GM19397 (cell line): ENCODE data around the gene KCNMA1.
"Not testable (repeated sequence)": the region's sequence is repeated elsewhere in the genome, so short reads cannot be mapped to it uniquely, and the experiment has no call there.

Source experiments
- ATAC-seq: cut with Tn5 transposase; IDR thresholded peaks from one replicate; pipeline ENCODE4 v1.9.1; 2021; ENCODE audit warnings: mild to moderate bottlenecking, moderate library complexity; ENCODE audit not compliant: unreplicated experiment

The KCNMA1 gene

DNA sequence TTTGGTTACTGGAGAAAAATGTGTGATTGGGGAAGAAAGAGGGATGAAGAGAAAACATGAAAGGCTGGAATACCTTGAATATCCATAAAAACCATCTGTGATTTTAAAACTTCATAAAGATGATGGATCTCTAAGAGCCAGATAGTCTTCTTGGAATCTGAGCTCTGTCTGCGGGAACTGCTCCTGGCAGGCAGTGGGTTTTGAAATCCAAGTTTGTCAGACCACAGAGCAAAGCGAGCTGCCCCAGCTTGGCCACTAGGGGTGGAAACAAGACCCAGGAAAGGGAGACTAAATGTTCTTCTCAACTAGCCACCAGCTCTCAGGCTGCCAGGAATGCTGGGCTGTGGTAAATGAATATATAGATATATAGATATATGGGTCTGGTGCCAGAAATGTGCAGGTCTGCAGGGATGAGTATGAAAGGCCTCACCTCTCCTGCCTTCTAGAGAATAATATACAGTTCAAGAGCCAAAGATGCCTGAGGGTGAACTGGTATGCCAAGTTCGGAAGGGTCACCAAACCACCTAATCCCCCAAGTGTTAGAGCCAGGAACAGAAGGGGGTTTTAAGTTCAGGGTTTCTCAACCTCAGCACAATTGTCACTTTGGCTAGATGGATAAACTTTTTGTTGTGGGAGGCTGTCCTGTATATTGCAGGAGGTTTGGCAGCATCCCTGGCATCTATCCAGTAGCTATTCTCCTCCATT lies 208.8 kb downstream of the KCNMA1 start:
- no peak for ATAC-seq

DNA sequence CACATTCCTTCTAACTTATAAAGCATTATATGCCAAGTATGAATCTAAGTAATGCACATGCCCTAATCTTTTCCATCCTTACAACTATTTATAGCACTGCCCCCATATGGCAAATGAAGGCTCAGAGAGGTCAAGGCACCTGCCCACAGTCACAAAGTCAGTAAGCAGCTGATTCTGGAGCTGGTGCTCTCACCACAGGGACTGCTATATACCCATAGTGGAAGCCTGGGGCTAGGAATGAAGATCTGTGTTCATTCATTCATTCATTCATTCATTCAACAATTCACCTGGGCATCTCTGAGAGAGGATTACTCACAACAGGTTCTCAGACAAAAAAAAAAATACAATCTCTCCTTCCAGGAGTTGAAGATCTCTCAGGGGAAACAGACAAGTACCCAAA lies 213.4 kb downstream of the KCNMA1 start:
- ATAC-seq: no peak

DNA sequence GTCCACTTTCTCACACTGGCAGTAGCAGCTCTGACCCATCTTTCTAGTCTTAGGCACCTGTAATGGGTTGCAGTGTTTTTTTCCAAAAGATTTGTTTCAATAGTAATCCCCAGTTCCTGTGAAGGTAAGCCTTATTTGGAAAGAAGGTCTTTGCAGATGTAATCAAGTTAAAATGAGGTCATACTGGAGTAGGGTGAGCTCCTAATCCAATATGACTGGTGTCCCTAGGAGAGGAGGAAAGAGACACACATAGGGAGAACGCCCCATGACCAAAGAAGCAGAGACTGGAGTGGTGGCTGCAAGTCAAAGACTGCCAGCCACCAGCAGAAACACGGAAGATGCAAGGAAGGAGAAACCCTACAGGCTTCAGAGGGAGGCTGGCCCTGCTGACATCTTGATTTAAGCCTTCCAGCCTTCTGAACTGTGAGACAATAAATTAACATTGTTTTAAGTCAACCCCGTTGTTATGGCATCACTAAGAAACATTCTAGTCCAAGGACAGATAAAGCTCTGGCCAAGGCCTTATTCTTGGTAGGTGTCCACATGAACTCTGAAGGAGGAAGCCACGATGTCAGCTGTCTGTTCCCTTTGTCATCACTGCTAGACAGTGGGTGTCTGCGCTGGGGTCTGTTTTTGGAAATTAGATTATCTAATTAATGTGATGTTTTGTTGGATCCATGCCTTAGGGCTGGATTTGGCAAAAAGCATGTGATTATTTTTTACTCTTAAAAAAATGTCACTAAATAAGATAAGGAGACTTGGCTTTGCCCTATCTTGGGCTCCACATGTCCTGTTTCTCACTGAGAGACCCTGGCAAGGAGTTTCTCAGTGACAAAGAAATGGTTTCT lies 214.9 kb downstream of the KCNMA1 start:
- ATAC-seq: no peak

DNA sequence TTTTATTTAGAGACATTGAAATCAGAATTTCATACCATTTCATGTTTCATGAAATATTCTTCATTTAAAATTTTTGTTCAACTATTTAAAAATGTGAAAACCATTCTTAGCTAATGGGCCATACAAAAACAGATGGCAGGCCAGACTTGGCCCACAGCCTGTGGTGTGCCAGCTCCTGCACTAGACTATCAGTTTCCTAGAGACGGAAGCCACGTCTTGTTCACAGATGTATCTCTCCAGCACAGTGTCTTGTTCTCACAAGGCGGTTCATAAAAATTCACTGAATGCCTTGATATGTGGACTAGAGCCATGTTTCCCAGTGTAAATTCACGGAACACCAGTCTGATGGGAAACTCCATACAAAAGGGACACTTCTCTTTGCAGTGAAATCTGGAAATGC lies 216.0 kb downstream of the KCNMA1 start:
- ATAC-seq: no peak

DNA sequence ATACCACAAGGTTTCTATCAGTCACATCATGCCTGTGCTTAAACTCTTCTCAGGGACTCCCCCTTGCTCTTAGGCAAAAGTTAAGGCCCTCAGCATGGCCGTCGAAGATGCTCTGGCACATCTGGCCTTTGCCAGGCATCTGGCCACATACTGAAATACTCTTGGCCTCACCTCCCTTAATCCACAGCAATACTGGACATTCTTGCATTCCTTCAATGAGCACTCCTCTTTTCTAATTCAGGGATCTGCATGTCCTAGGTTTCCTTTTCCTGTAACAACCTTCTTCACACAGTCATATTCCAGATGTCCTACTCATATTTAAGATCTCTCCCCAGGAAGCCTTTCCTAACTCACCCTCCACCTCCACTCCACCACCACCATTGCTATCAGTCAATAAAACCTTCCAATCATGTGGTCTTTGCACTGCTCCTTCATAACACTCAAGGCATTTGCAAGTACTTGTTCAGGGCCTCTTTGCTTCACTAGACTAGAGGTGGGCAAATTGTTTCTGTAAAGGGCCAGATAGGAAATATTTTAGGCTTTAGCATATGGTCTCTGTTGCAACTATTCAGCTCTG lies 216.6 kb downstream of the KCNMA1 start:
- no peak for ATAC-seq

DNA sequence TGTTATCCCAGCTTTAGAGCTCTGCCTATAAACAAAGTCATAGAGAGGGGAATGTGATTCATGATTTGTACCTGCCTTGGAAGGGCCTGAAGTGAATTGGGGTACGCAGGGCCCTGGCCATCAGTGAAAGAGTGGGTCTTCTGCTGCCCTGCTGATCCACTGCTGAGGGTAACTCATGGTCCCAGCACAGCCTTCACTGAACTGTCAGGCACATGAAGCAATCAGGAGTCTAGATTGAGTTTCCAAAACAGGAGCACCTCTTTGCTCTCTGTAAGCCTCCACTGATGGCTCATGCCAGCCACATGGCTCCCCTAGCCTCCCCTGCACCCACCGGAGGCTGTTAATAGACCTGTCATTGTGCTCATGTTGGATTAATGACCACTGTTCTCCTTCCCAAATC lies 217.6 kb downstream of the KCNMA1 start:
- no peak for ATAC-seq

DNA sequence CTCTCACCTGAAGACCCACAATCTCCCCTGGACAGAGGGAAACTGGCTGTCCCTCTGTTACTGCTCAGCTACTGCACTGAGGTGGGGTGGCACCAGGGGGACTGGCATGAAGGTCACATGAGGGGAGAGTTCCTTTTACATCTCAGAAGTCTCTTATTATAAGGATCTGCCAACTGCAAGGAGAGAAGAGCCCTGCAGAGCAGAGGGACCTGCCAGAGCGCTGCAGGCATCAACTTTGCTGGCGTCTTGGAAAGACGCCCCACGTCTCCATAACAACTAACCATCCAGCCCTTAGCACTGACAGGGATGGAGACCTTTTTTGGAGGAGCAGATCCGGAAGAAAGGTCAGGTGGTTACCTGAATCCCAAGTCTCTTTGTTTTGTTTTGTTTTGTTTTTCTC lies 218.6 kb downstream of the KCNMA1 start:
- ATAC-seq: no peak

DNA sequence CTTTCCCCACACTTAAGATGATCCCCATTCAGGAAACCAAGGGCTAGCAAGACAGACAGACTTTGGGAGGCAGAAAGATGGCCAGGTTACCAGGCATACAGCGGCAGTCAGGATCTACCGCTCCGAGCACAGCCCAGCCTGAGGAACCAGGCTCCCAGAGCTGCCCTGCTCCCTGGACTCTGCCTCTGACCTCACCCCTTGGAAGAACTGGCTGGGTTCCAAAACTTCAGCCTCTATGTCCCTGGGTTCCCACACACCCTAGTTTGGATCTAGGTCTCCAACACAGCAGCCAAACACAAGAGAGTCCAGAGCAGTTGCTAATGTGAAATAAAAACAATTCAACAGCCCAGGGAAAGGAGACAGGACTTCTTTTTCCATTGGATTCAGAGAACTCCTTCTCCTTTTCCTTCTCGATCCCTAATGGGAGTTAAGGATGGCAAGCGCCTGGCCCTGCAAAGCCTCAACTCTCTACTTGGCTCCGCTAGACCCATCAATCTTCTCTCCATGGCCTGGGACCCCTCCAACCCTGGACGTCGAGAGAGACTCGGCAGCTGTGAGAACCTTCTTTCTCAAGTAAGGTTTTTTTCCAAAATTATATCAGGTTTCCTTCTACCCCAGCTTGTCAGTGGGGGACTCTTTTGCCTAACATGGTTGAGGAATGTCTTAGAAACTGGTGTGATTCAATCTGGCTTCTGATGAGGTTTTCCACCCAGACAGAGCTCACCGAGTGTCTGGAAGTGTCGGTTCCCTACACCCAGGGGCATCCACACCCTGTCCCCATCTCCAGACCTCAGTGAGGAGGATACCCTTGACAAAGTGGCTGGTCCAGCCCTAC lies 219.6 kb downstream of the KCNMA1 start:
- ATAC-seq: no peak

DNA sequence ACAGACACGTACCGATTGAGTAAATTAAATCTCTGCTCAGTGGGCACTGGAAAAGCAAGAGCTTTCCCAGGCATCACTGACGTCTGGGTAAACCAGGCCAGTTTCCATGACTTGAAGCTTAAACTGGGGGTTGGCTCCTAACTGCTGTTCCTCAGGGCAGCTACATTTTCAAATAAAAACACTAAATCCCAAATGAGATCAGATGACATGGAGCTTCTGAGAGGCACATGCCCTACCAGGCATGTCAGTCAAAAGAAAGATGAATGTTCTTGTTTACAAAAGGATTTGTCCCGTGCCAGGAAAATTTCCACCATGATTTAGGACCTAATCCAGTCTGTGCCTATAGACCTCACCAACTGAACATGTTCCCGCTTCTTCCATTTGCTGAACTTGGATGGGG lies 220.2 kb downstream of the KCNMA1 start:
- no peak for ATAC-seq

DNA sequence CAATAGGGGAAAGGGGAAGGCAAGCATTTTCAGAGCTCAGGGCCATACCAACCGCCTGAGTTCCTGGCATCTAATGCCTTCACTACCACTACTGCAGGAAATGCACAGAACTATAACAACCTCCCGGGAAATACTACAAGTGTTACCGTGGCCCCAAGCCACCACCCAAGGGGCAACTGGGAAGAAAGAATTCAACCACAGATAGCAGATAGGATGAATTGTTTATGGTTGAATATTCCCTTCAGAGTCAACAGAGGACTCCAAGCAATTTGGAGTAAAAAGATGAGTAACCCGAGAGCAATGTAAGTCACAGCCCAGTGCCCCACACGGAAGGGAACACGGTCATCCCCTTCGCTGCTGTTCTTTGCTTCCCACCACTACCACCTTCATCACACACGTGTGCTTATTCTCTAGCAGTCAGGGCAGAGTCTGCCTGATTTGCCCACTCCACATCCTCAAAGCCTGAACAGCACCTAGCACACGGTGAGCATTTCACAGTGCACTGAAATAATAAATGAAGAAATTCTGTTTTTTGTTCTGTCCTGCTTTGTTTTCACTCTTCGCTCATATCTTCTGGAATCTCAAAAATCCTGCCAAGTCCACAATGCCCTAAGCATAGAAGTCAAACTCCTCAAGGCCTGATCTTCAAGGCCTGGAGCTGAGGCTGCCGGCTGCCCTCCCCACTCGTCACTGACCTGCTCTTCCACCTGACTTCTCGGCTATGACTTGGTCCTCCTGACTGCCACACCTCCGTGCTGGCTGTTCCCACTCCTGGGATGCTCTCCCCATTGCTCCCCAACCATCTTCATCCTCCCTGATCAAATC lies 221.1 kb downstream of the KCNMA1 start:
- ATAC-seq: no peak

DNA sequence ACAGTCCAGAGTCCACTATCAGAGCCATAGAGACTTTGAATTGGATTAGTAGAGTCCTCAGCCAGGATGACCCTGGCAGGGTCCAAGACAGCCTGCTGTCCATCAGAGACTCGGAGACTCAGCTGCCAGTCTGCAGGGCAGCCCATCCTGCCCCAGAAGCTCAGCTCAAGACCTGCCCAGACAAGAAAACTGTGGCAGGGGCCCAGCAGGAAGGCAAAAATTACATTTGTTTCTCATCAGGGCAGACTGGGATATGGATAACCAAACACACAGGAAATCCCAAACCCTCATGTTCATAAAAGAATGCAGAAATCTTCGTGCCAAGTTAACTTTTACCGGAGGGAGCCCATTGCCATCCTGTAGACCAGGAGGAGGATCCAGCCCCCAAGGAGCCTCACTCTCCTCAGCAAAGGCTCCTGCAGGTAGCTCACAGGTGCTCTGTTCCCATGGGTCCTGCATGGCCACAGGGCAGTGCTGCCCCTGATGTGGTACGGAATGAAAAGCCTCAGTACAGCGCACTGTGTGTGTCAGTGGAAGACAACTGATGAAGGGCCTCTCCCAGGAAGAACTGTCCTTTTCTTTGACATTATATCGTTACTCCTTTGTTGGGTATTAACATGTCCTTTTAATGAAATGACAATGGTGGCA lies 222.2 kb downstream of the KCNMA1 start:
- ATAC-seq: no peak

DNA sequence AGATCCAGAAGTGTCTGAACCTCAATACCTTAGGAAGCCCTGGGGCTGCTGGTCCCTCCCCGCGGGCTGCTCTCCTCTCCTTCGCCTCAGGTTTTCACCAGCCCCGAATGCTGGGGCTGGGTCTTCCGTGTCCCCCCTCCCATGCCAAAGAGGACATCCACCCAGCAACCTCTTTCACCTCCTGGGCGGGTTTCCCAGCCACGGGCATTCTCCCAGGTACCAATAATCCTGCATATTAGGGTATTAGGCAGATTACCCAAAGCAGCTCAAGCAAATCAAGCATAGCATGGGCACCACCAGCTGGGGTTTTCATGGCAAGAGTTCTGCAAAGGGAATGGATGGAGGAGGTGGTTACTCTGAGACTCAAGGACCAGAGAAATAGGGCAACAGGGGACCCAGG lies 224.4 kb downstream of the KCNMA1 start:
- no peak for ATAC-seq

DNA sequence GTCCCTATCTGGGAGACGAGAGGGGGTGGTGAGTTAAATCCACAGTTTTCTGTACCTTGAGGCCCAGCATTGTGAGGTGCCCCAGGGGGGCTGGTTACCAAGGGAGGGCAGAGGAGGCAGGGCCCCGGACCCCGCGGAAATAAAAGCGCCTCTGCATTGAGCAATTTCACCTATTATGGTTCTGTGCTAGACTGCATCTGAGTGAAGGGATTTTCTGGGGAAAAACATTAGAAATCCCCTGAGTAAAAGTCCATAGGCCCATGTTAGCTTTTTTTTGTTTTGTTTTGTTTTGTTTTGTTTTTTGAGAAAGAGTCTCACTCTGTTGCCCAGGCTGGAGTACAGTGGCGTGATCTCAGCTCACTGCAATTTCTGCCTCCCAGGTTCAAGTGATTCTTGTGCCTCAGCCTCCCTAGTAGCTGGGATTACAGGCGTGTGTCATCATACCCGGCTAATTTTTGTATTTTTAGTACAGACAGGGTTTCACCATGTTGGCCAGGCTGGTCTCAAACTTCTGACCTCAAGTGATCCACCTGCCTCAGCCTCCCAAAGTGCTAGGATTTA lies 225.0 kb downstream of the KCNMA1 start:
- not testable (repeated sequence) for ATAC-seq

DNA sequence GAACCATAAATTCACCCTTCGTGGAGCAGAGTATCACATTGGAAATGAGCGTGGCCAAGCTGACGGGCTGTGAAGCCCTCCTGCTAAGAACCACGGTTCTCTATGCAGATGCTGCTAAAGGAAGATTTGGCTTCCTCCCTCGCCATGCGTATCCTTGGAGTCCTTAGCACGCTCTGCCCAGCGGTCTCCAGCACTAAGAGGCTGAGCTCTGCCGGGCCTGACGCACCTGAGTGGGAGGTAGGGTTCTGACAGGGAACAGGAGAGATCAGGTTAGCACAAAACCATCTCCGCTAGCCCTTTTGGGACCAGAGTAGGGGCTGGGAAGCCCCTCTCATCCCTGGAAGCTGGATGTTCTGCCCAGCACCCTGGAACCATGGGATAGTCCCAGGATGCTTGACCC lies 225.8 kb downstream of the KCNMA1 start:
- no peak for ATAC-seq

DNA sequence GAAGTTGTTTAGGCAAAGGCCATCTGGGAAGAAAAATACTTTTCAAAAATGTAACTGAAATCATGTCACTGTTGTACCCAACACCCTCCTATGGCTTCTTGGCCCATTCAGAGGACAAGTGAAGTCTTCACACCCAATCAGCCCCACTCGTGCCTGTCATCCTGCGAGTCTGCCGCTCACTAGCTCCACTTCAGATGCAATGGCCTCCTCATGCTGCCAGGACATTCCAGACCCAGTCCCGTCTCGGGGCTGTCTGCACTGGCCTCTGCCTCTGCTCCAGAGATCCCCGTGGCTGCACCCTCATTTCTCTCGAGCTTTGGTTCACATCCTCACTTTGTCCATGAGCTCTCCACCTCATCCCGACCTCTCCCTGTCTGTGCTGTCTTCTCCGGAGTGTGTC lies 227.1 kb downstream of the KCNMA1 start:
- no peak for ATAC-seq

DNA sequence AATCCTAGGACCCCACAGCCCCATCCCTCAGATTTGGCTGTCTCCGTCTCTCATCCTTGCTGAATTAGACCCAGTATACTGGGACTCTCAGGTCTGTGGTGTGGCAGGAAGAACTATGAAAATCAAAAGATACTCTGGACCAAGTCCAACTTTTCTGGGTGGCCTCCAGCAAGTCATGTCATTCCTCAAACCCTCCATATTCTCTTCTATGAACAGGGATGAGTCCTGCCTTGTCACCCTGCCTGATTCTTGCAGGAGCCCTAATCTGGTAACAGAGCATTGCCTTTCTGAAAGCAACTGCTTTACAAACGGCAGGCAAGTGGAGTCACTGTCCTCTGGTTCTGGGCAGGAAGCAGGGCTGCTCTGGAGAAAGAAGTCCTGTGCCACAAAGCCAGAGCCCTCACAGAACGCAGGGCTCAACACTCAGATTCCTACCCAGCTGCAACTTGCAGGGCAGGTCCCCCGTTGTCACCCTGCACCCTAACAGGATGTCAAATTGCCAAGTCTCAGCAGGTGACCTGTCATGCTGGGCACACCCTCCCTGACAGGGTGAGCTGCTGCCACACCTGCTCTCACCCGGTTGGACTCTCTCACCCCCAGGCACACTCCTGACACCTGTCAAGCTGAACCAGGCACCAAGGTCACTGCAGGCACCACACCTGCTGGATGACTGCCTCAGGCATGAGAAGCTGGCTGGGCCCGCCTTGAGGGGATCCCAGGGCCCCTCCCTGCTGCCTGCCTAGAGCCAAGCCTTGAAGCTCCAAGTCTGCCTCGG lies 227.7 kb downstream of the KCNMA1 start:
- ATAC-seq: no peak

DNA sequence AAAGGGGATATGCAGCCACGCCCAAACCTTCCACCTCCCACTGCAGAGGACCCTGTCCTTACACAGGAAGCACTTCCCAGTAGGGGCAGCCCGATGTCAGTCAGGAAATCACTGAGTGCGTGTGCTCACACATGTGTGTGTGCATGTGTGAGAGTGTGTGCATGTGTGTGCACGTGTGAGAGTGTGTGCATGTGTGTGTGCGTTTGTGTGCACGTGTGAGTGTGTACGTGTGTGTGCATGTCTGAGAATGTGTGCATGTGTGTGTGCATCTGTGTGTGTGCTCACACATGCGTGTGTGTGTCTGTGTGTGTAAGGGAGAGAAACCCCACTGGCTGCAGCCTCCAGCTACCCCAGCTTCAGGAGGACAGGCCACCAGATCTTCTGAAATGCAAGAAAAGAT lies 229.3 kb downstream of the KCNMA1 start:
- ATAC-seq: no peak

DNA sequence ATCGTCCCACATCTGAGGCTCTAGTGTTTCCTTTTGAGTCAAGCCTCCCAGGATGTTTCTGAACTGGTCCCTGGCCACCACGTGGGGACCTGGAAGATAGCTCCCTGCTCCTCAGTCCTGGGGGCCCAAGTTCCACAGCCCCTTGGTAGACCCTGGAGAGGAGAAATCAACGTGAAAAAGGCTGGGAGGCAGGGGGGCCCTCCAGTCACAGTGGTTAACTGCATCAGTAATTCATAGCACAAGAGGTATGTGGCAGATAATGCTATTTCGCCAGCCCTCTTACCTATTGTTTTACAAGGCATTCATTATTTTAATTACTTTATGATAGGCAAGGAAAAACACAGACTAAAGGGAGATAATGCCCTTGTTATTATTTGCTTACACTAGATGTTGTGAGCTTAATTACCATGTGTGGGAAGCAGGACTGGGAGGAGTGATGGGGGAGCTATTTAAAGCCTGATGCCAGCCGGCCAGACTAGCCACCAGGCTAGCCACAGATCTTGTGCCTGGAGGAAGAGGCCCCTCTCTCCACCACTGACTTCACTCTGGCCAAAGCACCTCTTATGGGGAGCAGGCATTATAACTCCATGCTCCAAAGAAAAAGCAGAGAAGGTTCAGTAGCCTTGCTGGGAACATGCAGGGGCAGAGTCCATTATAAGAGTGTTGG lies 230.7 kb downstream of the KCNMA1 start:
- ATAC-seq: no peak
